Myocyte (in vitro differentiated cells): ENCODE results near the gene MAL. TPM values are rescaled to one million over a fixed set of nuclear protein-coding genes. Genes with fewer than 3 reads are reported as not detected.

ENCODE experiments used
- DNase-seq: peaks from one replicate; pipeline ENCODE4 v3.0.0-alpha.2; 2012; ENCODE audit warnings: low read depth
- total RNA-seq: library from RNA; depleted of rRNA; stranded (reverse); fragments of >200 nt; gene quantifications from 2 replicates; pipeline ENCODE4 v1.2.3, GENCODE V29; 2014

The MAL gene
- total RNA-seq, 1 donor from 2014 or later = 2.2 TPM

DNA sequence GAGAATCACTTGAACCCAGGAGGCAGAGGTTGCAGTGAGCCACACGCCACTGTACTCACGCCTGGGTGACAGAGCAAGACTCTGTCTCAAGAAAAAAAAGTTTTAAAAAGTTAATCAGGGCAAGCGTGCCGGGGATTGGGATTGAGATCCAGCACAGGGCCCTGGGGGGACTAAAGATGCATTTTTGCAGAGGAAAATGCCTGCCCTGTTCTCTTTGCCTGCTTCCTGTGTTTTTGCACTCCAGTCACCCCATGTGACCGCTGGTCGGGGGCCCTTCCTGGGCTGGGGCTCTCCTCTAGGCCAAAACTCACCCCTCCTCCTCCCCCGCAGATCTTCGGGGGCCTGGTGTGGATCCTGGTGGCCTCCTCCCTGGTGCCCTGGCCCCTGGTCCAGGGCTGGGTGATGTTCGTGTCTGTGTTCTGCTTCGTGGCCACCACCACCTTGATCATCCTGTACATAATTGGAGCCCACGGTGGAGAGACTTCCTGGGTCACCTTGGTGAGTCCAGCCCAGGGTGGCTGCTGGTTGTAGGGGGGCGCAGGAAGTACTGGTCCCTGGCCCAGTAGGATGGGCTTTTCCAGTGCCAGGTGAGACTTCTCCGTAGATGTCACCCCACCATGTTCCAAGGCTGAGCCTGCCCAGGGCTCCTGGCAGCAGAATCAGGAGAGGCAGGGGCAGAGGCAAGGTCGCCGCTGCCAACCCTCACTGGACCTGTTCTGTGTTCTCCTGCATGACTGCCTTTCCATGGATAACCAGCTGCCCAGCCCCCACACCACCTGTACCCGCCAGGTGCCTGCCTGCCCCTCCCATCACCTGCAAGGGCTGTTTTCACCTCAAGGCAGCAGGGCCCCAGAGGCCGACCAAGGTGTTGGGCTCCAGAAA lies 22.4 kb downstream of the MAL start:
- no peak for DNase-seq

DNA sequence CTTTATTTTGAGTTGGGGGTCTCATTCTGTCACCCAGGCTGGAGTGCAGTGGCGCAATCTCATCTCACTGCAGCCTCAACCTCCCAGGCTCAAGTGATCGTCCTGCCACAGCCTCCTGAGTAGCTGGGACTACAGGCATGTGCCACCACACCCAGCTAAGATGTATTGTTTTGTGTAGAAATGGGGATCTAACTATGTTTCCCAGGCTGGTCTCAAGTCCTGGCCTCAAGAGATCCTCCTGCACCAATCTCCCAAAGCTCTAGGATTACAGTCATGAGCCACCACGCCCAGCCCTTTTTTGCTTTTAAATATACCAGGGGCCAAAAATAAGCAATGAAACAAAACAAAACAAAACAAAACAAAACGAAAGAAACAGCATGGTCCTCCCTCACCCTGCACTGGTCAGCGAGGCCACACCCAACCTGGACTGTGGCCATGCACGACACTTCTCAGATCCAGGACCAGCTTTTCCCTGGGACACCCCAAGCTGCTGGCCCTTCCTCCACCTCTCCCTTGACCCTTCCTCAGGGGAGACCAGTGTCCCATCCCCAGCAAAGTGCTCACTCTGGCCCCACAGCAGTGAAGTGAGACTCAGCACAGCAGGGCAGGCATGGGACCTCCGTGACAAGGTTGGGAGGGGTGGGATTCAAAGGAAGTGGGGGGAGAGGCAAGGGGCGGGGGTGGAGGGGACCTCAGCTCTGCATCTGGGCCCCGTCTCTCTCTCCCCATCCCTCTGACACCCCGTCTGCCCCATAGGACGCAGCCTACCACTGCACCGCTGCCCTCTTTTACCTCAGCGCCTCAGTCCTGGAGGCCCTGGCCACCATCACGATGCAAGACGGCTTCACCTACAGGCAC lies 23.5 kb downstream of the MAL start:
- no peak for DNase-seq

DNA sequence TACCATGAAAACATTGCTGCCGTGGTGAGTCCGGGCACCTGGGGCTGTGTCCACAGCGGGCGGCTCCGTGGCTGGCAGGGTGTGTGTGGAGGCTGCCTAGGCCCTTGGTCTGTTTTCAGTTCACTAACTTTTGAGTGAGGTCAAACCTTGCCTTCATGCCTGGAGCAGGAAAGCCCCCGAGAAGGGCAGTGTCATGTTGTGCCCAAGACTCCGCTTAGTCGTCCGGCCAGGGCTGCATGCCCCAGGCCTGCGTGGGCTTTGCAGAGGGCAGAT lies 24.1 kb downstream of the MAL start:
- no peak for DNase-seq

DNA sequence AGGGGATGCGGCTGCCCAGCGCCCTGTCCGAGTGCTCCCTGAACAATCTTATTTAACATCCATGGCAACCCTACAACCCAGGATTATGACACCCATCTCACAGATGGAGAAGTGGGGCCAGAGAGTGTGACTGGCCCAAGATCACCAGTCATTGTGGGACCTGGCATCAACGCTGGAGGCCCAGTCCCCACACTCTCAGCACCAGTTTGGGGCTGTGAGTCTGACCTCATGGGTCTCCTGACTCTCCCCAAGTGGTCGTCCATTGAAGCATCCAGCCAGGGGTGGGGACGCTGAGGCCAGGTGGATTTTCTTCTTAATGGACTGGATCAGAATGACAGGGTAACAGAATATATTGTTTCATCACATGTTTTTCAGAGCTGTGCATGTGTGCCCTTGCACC lies 24.5 kb downstream of the MAL start:
- DNase-seq = no peak

DNA sequence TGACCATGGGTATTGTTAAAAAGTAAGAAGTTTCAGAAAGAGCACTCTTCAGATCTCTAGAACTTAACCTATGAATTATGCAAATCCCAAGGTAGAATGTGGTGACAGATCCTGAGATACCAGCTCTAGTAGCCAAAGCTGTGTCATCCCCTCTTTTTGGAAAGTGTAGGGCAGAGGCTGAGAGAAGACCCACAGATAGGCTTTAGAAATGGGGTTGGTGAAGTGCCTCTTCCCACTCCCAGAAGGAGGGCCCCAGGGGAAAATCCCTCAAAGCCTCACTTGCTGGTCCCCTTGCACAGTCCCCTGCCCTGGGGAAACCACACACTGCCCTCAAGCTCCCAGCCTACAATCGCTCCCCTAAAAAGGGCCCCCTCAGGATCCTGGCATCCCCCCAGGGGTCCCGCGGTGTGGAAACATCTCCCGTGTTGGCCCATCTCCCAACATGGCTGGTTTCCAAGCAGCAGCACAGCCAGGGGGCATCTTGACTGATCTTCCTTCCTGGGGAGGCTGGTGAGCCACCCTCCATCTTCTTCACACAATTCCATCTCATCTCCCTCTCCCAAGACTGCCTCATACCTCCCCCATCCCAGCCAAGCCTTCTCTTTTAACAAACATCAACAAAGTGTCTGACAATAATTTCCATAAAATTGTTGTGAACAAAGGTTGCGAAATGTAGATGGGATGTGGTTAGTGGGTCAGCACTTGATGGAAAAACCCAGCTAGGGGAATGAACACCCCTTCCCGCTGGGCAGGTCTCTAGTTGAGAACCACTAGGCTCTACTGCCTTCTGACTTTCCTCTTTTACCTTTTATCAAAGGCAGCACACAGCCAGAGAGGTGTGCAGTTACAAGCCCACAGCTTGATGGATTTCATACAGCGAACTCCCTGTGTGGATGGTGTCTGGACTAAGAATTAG lies 25.1 kb downstream of the MAL start:
- DNase-seq = no peak

DNA sequence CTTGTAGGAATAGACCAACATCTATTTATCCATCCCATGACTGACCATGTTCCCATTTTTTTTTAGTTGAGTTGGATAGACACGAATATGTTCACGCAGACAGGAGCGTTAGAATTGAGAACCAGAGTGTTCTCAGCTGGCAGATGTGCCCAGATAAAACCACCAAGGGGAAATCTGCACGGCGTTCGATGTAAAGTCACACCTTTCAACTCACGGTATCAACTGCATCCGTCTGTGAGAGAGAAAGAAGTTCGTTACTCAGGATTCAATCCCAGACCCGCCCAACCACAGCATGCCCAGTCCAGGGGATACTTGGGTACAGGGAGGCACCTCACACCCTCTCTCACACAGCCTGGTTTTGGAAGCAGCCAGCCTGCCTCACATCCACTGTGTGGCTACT lies 26.1 kb downstream of the MAL start:
- DNase-seq = no peak

DNA sequence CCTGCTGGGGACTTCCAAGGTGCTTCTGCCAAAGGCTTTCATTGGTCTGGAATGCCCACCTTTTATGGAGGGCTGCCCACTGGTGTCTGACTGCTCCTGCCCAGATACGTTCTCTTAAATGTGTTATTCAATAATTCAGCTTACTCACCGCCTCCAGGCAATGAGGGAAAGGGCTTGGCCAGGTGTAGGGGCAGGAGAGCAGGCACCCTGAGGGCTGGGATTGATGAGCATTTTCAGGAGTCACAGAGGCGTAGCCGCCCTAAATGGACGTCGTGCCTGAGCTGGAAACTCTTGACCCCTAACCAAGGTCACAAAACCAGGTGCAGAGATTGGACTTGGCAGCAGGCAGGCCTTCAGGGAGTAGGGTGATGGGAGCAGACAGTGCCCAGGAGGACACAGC lies 26.8 kb downstream of the MAL start:
- no peak for DNase-seq

DNA sequence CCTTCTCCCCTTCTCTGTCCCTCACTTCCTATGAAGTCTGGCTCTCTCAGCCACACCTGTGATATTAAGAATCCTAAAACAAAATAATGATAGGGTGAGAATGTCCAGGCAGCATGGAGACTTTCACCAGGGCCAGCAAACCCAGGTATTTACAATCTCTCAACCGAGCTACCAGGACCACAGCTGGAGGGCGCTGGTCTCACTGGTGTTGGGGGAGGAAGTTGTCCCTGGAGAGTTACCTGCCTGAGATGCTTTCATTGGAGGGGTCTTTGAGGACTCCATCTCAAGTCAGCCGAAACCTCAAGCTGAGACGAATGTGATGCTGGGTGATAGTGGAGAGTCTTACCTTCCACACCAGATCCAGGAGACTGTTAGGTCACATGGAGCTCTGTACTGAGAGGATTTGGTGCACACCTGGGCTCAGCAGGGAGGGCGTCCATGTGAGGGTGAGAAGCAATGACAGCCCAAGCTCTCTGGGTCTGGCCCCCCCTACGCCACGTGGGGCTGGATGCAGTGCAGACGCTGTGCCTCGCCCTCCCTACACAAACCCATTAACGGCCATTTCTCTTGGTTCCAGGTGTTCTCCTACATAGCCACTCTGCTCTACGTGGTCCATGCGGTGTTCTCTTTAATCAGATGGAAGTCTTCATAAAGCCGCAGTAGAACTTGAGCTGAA lies 27.4 kb downstream of the MAL start:
- no peak for DNase-seq

DNA sequence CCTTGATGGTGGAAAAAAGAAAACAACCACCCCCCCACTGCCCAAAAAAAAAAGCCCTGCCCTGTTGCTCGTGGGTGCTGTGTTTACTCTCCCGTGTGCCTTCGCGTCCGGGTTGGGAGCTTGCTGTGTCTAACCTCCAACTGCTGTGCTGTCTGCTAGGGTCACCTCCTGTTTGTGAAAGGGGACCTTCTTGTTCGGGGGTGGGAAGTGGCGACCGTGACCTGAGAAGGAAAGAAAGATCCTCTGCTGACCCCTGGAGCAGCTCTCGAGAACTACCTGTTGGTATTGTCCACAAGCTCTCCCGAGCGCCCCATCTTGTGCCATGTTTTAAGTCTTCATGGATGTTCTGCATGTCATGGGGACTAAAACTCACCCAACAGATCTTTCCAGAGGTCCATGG lies 28.0 kb downstream of the MAL start:
- DNase-seq = peak; percentile 25

DNA sequence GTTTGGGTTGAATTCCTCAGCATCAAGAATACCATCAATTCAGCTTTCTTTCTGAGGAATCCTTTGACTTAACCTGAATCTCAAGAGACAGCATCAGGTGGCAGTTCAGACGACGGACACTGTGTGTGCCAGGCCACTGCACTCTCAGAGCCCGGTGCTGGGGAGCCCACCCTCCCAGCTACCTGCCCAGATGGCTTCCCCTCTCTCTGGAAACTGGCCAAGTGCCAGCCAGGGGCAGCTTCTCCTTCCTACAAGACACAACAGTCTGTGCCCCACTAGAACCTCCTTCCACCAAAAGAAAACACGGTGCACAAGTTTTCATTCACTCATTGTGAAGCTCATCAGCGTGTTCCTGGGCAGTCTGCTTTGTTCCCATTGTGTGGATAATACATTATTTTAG lies 28.5 kb downstream of the MAL start:
- DNase-seq = no peak

DNA sequence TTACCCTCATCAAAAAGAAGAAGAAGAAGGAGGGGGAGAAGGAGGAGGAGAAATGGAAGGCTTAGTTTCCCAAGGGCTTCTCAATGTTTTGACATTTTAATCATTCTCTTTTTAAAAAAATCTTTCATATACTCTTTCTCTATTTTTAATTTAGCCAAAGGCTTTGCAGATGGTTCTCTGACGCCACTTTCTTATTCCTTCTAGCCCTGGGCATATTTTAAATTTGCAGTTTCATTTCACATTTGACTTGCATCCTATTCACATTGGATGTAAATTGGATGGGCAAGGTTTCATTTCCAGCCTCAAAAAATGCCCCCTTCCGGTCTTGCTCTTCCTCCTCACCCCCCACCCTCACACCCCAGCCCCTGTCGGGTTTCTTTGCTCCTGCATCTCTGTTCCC lies 29.8 kb downstream of the MAL start:
- DNase-seq = no peak

DNA sequence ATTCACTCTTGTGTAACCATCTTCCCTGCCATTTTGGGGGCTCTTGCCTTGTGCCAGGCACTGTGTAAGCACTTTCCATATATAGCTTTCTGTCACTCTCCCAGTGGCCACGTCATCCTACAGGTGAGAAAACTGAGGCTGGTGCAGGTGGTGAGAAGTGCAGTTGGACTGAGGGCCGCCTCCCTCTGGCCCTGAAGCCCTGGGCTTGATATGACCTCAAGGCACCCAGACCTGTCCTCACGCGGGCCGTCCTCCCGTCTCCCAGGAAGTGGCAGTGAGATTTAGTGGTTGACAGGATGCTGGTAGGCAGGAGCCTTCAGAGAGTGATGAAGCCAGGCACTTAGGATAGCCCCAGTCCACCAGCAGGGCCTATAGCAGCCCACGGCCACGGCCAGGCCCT lies 30.5 kb downstream of the MAL start:
- no peak for DNase-seq

DNA sequence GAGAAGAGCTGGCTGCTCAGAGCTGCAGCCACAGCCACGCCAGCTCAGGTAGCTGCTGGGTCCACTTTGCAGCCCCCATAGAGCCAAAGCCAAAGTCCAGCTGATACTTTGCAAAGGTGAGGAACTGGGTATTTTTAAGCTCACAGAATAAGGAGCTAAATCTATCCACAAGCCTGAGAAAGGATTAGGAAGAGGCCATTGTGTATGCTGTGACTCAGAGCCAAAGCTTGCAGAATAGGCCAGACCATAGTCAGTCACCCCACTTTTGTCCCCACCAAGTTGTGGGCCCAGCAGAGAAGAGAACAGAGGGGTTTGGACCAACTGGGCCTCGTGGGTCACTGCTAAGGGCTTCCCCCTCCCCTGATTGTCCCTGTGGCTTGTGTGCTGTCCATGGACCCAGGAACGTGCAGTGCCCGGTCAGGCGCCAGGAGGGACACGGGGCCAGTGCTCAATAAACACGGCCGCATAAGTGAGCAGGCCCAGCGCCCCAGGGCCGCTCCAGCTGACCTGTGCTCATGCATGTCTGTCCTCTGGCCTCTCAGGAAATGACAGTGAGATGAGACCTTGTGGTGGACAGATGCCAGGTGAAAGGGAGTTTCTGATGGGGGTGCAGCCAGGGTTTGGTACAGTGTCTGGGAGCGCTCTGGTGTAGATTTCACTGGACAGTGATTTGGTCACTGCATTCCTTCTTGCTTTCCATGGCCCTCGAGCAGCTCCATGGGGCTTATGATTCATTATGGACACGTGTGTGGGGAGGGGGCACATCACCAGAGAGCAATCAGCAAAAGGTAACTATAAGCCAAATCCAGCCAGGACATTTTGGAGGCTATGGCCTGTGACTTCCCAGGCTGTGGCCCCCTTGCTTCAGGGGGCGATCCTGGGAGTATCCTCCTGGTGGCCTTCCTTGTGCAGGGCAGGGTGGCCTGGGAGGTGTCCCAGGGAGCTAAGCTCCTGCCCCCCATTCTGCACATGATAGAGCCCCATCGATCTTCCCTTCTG lies 31.3 kb downstream of the MAL start:
- DNase-seq = peak; percentile 52

DNA sequence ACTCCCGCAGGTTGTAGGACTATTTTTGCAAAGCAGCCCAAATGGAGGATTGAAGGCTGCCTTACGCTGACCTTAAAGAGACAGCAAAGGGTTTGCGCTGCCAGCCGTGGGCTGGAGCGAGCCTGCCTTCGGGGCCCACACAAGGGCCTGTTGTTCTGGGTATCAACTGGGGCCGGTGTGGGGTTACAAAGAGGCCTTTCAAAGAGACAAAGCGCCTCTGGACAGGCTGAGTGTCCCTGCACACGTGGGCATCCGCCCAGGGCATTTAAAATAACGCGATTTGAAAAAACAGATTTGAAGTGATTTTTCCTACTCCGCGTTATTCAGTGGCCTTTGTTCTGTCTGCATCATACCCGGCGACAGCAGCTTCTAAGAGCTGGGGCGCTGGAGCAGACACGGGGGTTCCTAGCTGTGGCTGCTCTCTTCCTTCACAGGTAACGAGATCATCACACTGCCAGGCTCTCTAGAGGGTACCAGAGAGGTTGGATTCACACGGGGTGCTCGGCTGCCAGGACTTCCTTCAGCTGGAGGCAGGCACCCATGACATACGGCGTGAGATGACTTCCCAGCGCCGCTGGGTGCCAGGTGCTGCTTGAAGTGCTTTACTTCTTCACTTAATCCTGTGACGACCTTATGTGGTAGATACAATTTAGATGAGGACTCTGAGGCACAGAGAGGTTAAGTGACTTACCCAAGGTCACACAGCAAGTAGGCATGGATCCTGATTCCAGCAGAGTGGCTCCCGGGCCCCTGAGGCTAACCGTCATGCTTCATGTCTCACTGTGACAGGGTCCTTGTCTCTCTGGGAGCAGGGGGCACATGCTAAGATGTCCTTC lies 32.2 kb downstream of the MAL start:
- DNase-seq = no peak

DNA sequence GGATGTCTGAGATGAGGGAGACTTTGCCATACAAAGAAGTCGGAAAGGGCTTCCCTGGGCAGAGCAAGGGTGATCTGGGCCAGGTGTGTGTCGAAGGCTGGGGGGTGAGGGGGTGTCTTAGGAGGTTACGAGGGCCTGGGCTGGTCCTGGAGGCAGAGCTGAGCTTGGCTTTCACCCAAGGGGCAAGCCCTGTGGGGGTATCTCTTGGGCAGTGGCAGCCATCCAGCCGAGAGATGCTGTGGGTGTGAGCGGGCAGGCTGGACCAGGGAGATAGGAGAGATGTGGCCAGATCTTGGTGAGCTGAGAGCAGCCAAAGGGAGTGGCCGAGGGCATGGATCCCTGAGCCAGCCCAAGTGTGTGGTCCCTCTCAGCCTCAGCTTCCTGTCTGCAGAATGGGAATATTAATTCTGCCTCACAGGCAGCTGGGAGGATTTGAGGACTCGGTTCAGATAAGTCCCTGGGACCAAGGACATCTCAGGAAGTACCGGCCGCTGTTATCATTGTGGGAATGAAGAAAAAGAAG lies 33.0 kb downstream of the MAL start:
- DNase-seq = no peak

DNA sequence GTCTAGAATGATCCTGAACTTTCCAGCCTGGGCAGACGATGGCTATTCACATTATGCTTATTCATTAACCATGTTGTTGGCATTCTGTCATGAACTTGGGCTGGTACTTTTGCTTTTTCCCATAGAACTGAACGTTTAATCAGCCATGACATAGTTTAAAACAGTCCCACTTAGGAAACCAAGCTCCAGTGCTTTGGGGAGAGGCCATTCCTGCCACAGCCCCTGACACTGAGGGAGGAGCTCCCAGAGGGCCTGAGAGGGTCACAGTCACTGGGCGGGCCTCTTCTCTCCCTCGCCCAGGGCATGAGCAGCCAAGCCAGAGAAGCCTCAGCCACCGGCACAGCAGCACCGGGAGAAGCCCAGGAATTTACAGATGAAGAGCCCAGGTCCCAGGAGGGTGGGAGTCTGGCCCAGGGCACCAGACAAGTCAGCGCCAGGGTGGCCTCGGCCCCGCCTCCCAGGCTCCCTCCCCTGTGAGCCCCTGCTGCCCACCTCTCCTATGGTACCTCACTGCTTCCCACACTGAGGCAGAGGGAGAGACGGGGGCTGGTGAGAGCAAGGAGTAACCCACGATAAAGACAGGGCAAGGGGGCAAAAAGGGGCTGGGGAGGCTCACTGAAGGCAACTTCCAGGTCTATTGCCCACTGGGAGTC lies 33.6 kb downstream of the MAL start:
- no peak for DNase-seq

DNA sequence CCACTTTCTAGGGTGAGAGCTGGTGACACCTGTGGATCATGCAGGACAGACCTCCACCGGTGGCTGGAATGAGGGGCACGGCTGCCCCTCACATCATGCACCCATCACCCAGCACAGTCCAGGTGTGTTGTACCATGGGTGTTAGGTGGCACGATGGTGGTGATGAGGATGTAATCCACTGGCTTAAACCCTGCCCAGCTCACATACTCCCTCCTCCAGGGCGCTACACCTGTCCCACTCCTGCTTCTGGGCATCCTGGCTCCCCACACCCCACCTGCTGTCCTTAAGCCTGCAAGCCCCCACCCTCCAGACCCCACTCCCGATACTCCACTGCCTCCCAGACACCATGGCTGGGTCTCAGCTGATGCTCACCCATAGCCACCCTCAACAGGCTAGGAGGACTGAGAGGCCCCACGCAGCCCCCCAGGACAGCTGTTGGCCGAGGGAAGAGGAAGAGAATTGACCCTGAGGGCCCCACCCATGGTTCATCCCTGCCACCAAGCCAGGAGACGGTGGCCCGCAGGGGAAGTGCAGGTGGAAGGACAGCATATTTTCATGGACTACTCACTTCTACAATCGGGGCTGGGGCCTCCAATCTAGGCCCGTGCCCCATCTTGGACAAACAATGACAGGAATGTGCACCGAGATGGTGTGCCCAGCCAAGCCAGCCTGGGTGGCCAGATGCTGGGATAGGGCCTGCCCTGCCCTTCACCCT lies 34.3 kb downstream of the MAL start:
- DNase-seq = no peak
